Epidermal melanocyte (primary cell): ENCODE results near the gene SNRPD3.
A peak's percentile ranks its signal among the peaks of the same experiment; 100 is the strongest.

Experiments used
- DNase-seq: peaks from one replicate; pipeline ENCODE4 v3.0.0; 2011; ENCODE audit warnings: low spot score; ENCODE audit not compliant: insufficient read length

SNRPD3 gene

DNA sequence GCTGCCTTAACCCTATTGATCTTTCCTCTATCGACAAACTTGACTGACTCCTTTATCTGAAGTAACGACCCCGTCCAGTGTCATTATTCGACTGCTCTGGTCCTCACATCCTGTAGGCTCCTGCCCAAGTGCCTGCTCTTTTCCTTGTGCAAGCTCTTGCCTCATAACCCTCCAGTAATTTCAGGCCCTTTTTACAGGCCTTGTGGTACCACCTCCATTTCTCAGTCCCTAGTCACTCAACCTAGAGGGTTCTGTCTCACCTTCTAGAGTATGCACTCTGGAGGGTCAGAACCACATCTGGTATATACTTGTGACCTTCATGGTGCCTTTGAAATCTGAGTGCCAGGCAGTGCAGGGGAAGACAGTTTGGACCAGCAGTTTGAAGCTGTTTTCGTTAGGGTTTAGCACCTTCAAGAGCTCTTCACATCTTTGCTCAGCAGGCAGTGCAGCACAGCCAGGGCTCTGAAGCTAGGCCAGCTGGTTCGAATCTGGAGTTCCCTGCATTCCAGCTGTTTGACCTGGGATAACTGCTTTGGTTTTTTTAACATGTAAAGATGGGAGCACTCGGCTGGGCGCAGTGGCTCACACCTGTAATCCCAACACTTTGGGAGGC, 11.2 kb downstream of the SNRPD3 start:
- no peak for DNase-seq

DNA sequence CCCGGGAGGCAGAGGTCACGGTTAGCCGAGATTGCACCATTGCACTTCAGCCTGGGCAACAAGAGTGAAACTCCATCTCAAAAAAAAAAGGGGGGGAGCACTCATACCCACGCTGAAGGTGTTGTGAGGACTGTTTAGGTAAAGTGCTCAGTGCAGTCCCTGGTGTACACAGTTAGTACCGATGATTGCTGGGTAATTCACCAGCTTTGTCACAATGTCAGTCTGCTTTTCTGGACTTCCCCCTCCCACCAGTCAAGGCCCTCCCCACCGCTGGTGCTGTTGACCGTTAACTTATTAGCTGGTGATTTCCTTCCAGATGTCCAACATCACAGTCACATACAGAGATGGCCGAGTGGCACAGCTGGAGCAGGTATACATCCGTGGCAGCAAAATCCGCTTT, 11.9 kb downstream of the SNRPD3 start:
- no peak for DNase-seq

DNA sequence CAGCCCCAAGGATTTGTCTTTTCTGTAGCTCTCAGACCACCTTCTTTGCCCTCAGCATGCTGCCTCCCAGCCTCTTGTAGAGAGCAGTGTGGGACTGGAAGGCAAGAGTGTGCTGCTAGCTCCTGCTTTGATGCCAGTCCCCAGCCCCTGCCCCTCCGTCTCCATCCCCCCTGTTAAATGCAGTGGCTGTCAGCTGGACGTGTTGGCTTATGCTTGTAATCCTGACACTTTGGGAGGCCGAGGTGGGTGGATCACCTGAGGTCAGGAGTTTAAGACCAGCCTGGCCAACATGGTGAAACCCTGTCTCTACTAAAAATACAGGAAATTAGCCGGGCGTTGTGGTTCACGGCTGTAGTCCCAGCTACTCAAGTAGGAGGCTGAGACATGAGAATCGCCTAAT, 15.5 kb downstream of the SNRPD3 start:
- DNase-seq = no peak

DNA sequence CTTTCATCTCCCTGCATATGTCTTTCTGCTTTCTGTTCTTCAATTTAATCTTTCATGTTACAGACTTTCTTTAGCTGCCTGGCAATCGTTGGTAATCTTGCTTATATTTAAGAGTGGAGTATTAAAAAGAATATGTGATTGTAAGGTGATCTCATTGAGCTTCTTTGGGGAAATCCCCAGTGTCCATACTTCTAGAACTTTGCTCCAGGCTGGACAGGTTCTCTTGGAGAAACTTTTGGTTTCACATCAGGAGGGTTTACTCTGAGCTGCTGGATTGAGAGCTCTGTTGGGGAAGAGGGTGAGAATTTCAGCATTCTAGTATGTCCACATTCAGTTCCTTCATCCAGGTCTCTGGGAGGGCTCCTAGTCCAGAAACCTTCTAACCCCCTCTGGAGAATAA, 21.0 kb downstream of the SNRPD3 start:
- DNase-seq = no peak

DNA sequence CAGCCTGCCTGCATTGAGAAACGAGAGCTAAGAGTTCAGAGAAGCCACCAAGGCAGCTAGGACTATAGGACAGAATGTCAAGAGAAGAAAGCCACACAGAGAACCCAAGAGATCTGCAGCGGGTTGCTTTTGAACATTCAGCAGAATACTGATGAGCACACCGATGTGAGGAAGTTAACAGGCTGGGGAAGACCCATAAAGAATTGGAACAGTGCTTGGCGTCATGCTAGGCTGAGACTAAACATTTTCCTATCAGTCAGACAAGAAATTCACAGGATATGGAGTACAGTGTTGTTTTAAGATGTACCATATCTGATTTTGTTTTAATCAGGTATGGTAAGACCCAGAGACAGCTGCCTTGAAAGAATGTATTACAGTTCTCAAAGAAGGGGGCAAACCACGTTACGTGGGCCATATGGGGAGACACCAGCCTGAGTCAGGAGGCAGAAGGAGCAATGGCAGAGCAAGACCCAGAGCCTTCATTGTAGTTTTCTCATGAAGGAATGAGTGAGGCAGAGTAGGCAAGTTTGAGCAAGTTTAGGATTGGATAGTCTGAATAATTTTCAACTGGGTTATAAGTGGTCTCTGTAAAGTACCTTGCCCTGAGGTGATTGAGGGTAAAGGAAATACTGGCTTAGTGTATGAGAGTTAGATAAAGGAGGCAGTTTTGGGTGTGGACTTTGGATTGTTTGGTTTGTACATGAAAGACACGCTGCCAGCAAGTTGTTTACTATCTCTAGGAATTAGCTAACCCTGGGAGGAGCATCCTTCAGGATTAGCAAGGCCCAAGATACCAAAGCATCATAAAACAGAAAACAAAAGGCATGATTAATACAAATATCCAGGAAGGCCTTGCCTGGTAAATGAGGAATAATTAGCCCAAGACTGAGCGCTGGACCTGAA, 22.8 kb downstream of the SNRPD3 start:
- no peak for DNase-seq

DNA sequence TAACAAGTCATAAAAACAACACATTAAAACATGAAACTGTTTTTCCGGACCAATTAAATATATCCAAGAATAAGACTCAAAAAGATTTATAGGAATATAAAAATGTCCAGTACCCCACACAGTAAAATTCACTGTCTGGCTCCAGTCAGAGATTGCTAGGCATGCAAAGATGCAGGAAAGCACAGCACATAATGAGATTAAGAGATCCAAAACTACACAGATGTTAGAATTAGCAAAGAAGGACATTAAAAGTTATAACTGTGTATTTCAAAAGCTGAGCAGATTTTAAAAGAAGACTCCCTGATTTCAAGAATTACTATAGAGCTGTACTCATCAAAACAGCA, 23.4 kb downstream of the SNRPD3 start:
- no peak for DNase-seq

DNA sequence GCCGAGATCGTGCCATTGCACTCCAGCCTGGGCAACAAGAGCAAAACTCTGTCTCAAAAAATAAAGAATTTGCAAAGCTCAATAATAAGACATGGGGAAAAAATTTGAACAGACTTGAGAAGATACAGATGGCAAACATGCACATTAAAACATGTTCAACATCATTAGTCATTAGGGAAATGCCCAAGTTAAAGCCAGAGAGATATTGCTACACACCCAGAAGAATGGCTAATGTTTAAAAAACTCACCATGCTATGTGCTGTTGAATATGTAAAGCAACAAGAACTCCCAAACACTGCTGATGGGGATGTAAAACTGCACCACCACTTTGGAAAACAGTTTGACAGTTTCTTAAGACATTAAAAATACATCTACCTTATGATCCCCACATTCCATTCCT, 24.5 kb downstream of the SNRPD3 start:
- DNase-seq = no peak

DNA sequence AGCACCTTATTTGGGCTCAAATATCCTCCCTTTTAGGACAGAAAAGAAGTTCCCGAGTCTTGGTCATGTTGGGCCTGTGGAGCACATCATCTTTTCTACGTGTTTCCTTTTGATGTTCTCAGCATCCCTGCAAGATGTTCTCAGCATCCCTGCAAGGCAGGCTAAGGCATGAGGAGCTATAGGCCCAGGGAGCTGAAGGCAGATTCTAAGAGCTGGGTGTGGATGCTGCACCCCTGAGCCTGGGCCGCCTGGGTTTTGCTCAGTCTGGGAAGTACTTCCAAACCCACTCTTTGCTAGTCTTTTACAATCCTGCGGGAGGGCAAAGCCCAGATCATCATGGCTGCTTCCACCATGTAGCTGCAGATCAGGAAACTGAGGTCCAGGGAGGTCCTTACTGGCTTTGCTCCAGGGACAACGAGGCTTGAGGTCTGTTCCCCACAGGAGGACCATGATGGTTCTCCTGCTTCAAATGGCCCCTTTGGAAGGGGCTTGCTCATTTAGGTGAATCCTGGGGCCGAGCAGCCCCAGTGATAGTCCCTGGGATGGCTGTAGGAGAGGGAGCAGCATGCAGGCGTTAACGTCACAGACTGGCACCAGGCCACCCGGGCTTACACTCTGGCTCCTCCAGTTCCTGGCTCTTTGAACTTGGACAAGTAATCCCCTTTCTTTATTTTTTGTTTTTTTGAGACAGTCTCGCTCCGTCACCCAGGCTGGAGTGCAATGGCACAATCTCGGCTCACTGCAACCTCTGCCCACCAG, 26.4 kb downstream of the SNRPD3 start:
- no peak for DNase-seq

DNA sequence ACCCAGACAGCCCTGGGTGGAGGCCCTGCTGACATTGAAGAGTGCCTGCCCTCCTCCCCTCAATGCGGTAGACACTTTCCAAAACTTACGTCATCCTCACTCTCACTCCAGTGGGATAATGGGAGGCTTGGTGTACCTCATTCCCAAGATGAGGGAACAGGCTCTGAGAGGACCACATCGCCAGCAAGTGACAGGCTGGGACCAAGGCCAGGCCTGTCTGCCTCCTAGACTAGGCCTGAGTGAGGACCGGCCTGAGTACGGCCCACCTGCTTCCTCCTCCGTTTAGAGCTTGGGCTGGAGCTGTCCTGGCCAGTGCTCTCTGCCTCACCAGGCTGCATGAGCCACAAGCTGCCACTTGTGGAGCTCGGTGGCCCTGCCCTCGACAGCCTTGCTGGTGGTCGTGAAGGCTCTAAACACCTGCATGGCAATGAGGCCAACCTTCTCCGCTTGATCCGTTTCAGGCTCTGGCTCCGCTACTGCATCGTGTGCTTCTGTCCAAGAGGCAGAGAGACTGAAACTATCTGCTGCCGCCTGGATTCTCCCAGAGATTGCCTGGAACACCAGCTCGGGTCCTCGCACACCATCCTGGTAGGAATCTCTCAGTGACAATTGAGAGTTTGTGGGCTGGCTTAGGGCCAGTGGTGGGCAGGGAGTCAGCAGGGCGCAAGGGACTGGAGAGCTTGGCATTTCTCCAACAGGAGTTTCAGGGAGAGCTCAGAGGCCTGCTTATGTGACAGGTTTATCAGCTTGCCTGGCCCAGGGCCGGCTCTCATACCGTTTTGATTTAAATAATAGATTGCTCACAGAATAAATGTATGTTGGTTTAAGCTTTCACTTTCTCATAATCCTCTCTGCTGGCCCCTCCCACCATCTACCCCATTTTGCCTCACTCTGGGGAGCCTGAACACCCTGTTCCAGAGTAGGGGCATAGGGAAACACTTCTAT, 27.7 kb downstream of the SNRPD3 start:
- no peak for DNase-seq

DNA sequence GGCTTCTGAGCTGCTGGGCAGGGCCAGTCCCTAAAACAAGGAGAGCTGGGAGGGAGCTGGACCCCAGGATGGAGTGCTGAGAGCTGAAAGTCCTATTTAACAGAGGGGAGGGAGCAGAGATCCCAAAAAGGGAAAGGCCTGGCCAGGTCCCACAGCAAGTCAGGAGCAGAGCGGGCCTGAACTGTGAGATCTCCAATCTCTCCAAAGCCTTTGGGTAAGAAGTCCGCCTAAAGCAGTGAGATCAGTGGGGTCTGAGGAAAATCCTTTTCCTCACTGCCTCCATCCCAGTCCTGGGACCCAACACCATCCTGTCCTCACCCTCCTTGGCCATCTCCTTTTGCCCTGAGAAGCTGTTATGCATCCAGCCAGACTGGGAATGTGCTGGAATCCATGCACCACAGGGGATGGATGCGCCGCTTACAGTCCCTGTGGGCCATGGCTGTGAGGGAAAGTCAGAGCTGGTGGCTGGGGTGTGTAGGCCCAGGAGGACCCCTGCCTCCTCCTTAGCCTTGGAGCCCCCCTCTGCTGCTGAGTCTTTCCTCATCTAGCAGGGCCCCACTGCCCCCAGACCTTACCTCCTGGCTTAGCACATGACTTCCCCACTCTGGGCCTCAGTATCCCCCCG, 28.5 kb downstream of the SNRPD3 start:
- no peak for DNase-seq

DNA sequence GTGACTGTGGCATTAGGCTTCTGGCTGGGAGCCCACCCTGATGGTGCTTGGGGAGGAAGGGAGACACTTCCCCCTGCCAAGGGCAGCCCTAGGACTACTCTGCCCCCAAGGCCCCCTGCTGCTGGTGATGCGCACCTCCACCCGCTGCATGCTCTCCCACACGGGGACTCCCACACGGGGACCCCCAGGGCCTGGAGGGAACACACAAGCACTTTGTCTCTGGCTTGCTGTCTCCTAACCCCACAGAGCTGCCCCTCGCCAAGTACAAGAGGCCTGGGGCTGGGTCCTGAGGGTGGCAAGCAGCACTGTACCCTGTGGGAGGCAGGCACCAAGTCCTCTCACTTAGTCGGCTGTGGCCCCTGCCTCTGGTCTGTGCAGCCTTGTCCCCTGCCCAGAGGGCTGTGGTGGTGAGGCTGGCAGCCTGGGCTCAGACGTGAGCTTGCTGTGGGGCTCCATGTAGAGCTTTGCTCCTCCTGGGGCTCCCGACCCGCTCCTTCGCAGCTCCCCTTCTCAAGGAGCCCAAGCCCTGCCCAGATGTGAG, 29.1 kb downstream of the SNRPD3 start:
- DNase-seq = no peak

DNA sequence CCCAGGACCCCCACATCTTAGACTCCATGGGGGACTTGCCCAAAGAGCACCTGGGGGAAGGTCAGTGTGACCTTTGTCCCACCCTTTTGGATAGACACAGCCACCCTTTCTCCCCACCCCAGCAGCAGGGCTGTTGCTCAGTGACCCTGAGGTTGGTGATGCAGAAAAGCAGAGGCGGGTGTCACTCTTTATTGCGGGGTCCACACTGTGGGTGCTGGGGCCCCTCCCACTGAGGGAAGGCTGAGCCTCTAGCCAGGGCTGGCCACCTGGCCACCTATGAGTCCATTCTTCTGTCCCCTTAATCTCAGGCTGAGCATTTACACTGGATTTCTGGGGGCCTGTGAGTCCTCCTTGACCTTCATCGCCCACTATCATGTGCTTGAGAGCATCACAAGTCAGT, 29.7 kb downstream of the SNRPD3 start:
- no peak for DNase-seq

DNA sequence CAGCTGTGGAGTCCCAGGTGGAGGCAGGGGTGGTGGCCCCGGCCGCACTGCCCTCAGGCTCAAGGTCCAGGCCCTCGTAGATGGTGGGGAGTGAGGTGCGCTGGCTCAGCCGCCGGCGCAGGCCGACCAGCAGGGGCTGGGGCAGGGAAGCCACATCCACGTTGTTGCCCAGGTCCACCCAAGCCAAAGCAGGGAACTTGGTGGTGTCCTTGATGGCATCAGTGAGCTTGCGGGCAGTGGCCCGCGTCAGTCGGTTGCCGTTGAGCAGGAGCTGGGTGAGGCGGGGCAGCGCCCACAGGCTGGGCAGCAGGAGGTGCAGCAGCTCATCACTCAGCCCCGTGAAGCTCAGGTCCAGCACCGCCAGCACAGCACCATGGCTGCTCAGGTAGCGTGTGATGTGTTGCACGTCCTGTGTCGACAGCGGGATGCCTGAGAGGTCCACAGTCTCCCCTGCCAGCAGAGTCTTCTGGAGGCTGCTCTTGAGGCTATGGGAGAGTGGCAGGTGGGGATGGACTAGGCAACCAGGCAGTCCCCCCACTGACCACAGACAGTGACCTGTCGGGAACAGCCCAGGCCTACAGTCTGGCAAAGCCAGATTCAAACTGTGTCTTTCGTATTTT, 30.2 kb downstream of the SNRPD3 start:
- DNase-seq = no peak

DNA sequence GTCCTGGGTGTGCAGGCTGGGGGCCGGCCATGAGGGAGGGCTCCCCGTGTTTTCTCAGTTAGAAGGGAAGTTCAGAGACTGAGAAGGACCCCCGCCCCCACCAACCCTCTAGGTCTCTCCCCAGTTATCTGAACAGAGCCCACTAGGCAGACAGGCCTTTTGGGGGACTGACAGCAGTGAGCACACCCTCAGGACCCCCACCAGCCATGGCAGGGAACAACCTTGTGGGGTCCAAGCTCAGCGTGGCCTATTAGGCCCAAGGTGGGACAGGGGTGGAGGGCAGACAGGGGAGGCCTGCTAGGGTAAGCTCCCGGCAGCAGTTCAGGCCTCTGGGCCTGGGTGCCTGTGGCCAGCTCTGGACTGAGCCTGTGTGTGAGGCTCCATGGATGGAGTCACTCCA, 31.5 kb downstream of the SNRPD3 start:
- no peak for DNase-seq

DNA sequence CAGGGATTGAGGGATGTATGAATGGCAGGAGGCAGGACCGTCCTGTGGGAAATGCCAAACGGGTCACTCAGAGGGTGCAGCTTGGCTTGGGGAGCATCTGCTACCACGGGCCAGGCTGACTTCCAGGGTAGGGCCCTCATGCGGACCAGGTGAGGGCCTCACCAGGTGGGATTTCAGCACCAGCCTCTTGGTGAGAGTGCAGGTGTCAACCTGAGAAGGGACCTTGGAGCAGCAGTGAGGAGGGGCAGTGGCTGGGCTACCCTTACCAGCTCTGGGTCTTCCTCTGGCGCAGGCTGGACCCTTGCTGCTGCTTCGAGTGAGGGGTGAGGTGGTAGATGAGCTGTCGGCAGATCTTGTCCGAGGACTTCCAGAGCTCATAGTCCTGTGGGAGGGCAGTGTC, 32.1 kb downstream of the SNRPD3 start:
- no peak for DNase-seq

DNA sequence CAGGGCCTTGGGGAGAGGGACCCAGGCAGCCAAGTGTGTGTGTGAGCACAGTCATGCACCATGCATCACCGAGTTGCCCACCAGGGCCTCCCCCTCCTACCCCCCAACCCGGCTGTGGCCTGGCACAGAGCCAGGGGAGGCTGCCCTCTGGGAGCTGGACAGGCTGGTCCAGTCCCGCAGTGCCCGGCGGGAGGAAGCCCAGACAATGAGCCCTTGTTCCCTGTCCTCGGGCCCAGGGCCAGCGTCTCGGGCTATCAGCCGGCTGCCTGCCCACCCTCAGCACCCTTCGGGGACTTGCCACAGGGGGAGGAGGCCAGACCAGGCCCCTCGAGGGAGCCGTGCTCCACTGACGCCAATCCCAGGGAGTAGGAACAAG, 32.6 kb downstream of the SNRPD3 start:
- DNase-seq = peak; percentile 65

DNA sequence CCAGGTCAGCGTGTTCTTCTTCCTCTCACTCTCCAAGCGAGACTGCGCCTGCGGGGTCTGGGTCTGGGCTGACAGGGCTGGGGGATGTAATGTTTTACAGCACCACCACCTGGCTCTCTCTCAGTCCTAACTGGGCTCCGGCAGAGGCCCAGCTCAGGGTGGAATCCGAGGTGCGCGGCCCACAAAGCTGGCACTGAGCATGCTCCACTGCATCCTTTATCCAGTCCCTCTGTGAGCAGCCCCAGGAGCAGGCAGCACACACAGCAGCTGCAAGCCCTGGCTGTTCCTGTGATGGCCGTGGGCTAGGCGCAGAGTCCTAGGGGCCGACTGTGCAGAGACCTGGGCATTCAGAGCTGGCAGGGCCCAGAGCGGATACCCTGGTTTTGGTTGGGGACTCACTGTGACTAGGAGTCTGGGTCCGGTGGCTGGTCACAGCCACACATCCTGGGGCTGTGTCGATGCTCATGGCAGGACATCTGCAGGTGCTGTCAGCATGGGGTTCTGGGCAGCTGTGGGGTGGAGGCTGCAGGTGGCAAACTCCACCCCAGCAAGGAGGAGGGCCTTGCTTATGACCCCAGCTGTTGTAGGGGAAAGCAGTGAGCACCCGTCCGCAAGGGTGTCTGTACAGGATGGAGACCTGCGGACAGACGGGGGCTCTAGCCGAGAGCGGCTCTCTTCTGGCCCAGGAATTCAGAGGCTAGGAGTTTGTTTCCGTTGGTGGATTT, 33.1 kb downstream of the SNRPD3 start:
- DNase-seq = no peak

DNA sequence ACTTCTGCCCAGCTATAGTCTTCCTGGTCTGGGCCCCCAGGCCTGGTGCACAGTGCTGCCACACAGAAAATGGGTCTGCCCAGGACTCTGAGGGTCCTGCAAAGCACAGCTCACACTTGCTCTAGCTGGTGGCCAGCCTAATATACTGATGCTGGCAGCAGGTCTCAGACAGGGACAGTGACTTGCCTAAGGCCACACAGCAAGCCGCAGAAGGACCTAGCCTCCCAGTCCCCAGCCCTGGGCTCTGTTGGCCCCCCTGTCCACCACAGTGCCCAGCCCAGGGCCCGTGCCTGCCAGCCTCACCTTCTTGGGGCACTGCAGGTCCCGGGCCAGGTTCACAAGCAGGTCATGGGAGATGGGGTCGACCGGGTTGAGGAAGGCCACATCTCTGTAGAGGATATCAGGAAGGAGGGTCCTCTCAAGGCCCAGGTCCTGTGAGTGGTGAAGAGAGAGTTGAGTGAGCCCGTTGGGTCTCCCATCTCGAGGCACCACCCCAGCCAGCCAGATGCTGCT, 33.8 kb downstream of the SNRPD3 start:
- no peak for DNase-seq

DNA sequence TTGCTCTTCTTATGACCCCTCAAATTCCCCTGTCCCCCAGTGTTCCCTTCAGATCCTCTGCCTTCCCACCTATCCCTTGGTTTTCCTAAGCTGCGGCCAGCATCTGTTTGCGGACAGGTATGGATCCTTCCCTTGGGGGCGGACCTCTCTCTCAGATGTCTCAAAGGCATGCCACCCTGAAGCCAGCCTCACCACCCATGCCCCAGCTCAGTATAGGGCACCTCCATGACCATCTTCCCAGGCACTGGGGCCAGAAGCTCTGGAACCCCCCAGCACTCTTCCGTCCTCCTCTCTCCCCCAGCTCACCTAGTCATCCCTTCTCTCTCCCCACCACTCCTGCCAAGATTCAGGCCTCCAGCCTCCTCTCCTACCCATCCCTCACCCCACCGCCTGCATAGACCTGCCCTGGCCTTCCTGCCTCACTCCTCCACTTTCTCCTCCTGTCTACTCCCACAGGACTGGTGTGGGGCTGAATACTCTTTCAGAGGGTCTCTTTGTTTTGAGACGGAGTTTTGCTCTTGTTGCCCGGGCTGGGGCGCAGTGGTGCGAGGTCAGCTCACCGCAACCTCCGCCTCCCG, 34.9 kb downstream of the SNRPD3 start:
- DNase-seq = no peak
